Measurements from ENCODE around the gene CAPN11. TPM values are rescaled to one million over a fixed set of nuclear protein-coding genes. Genes with fewer than 3 reads are reported as not detected.

Gene CAPN11
- total and polyA plus RNA-seq, 9 of the 15 experiments (the other 6 are each of a cell fraction or from before 2014, with no cell fraction given): 0.03 to 0.61 (median 0.17) TPM; not detected in 1

DNA sequence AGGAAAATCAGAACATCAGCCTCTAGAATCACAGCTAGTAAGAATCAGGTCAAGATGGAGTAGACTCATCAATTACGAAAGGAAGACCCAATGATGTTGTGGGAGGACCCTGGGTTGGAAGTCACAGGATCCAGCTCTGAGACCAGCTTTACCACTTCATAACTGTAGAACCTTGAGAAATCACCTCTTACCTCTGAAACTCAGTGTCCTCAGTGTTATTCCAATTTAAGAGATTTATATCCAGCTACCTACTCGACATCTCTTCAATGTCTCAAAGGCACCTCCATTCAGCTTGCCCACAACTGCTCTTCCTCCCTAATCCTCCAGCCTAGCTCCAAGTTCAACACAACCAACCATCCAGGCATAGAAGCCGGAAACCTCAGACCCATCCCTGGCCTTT lies 47.7 kb upstream of the CAPN11 start (continued):
- no peak for TF ChIP-seq ZZZ3 (IDR thresholded peaks at IDR 0.05)
- TF ChIP-seq, protein P1, sequence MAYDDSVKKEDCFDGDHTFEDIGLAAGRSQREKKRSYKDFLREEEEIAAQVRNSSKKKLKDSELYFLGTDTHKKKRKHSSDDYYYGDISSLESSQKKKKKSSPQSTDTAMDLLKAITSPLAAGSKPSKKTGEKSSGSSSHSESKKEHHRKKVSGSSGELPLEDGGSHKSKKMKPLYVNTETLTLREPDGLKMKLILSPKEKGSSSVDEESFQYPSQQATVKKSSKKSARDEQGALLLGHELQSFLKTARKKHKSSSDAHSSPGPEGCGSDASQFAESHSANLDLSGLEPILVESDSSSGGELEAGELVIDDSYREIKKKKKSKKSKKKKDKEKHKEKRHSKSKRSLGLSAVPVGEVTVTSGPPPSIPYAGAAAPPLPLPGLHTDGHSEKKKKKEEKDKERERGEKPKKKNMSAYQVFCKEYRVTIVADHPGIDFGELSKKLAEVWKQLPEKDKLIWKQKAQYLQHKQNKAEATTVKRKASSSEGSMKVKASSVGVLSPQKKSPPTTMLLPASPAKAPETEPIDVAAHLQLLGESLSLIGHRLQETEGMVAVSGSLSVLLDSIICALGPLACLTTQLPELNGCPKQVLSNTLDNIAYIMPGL (CRISPR knock-in tag; IDR thresholded peaks at IDR 0.05): no peak
- TF ChIP-seq NBN (IDR thresholded peaks at IDR 0.05; ENCODE audit: low read depth): no peak

DNA sequence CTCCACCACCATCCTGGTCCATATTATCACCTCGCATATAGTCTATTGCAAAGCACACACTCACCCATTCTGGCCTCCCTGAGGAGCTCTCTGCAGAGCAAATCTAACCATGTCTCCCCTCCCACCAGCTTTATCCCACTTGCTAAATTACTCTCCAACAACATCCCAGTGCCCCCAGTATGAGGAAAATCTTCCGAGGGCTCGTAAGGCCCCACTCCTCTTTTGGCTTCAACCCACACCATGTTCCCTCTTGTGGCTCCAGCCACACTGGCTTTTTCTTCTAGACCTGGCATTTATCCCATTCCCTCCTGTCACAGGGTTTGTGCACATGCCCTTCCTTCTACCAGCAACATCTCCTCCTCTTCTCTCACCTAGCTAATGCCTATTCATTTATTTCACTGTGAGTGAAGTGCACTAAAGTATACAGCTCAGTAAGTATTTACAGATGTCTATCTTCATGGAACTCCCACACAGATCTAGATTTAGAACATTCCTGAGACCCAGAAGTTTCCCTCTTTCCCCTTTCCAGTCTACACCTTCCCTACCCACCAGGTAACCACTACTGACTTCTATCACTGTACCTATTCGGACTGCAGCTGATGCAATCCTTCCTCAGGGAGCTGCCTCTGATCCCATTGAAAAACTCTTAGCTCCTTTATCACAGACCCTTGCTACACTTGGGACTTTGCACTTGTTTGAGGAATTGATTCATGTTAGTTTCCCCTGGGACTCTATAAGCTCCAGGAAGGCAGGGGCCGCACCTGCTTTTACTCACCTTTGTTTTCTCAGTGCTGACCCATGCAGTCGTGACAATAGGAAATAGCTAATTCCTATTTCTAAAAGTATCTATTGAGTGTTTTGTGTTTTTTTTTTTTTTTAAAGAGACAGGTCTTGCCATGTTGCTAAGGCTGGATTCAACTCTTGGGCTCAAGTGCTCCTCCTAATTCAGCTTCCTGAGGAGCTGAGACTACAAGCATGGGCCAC lies 46.9 kb upstream of the CAPN11 start:
- BruUV-seq (replicated peaks): no TSS peak
- H4K20me1 ChIP-seq (replicated peaks; ENCODE audit: control insufficient read depth, insufficient read depth, low read length): peaks cover 14% of the 10 kb centered on the region
- DNase-seq (ENCODE audit: extremely low read depth in 1 of 4, low spot score in 3 of 4): no peak
- H3K4me2 ChIP-seq (ENCODE audit: insufficient read depth, low read length): no peak overlapping the region
- no peaks in the 10 kb centered on the region for H3K27me3 ChIP-seq (ENCODE audit: control insufficient read depth in 2 of 2, insufficient read depth in 2 of 2, low read length in 2 of 2)
- H3K9me3 ChIP-seq (replicated peaks; ENCODE audit: control insufficient read depth, insufficient read depth, low read depth, low read length): no peaks in the 10 kb centered on the region
- no peak overlapping the region for H2AFZ ChIP-seq (ENCODE audit: low read depth, low read length)
- peaks cover 95% of the 10 kb centered on the region for H3K36me3 ChIP-seq (ENCODE audit: control insufficient read depth, insufficient read depth, low read length)
- FAIRE-seq: no peak
- ATAC-seq: no peak
- ChIA-PET POLR2A (interaction anchor here (0.6 to 1.6 kb wide), 14 partner anchors 9 to 1098 kb away, joined by 3 to 9 read pairs (median 3); partner anchors contain the start of genes HSP90AB1, KLHDC3, MRPL14 and TMEM63B), CTCF (ENCODE audit: low intra/inter-chr PET ratio) (no interaction called here)
- in situ Hi-C loops (cut with MboI) (no loop called here), intact Hi-C loops (cut with micrococcal nuclease) (no loop called here)
- H3K79me2 ChIP-seq (ENCODE audit: control insufficient read depth, insufficient read depth, low read length): peaks cover 58% of the 10 kb centered on the region
- peaks cover 4% of the 10 kb centered on the region for H3K9me1 ChIP-seq (ENCODE audit: control insufficient read depth, insufficient read depth, low read length)
- H3K4me1 ChIP-seq (replicated peaks in 1 of 2; ENCODE audit: control insufficient read depth in 2 of 2, insufficient read depth in 2 of 2, low read length in 2 of 2): peaks cover 3 to 6% of the 10 kb centered on the region in 2 experiments; a peak in 4 of 5 replicates
- no peak overlapping the region for H3K4me3 ChIP-seq
- TF ChIP-seq POLR2B (IDR thresholded peaks at IDR 0.05; ENCODE audit: low read depth, partially characterized antibody) (peak; percentile 35), SUPT5H (IDR thresholded peaks at IDR 0.05) (peak; percentile 63; the same call in 1 of the 2 replicates), POLR2A (conservative IDR thresholded peaks at IDR 0.05) (peak; percentile 51; the same call in 1 of the 2 replicates)
- TF ChIP-seq, protein P2, sequence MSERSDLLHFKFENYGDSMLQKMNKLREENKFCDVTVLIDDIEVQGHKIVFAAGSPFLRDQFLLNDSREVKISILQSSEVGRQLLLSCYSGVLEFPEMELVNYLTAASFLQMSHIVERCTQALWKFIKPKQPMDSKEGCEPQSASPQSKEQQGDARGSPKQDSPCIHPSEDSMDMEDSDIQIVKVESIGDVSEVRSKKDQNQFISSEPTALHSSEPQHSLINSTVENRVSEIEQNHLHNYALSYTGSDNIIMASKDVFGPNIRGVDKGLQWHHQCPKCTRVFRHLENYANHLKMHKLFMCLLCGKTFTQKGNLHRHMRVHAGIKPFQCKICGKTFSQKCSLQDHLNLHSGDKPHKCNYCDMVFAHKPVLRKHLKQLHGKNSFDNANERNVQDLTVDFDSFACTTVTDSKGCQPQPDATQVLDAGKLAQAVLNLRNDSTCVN (CRISPR knock-in tag; IDR thresholded peaks at IDR 0.05): no peak
- 85% methylated on average over 6 of the region's 6 CpGs for WGBS (ENCODE audit: insufficient coverage, low coverage, missing lambda C conversion rate)
- H3K27ac ChIP-seq (ENCODE audit: extremely low read depth, low read depth, low read length): no peak overlapping the region
- H3K9ac ChIP-seq (ENCODE audit: insufficient read depth in 1 of 2, low read depth in 2 of 2, low read length in 2 of 2): no peak overlapping the region

All from K562 (cell line).